Measurements from ENCODE around the gene RPS19BP1. TPM values are rescaled to one million over a fixed set of nuclear protein-coding genes. Genes with fewer than 3 reads are reported as not detected.

The RPS19BP1 gene
- total and polyA plus RNA-seq, 2 of the 8 experiments (the other 6 are each of a cell fraction or from before 2014, with no cell fraction given), result 77.9 to 97.9 TPM

GRCh38 chr22:39581303-39581702 is 48.8 kb upstream of the RPS19BP1 start (continued):
- TF ChIP-seq ATF2 (IDR thresholded peaks at IDR 0.05; ENCODE audit: low read length), result no peak
- no peak for TF ChIP-seq SP2 (IDR thresholded peaks at IDR 0.05; ENCODE audit: low read length)
- TF ChIP-seq MAX (IDR thresholded peaks at IDR 0.05), result no peak
- no peak for TF ChIP-seq CHD1 (IDR thresholded peaks at IDR 0.05; ENCODE audit: low read depth, low read length)
